ENCODE measurements around the gene NIPAL3. TPM values are rescaled to one million over a fixed set of nuclear protein-coding genes. Genes with fewer than 3 reads are reported as not detected.

Gene NIPAL3
- total RNA-seq, 1 experiment from 2014 or later, result 55.8 TPM

DNA sequence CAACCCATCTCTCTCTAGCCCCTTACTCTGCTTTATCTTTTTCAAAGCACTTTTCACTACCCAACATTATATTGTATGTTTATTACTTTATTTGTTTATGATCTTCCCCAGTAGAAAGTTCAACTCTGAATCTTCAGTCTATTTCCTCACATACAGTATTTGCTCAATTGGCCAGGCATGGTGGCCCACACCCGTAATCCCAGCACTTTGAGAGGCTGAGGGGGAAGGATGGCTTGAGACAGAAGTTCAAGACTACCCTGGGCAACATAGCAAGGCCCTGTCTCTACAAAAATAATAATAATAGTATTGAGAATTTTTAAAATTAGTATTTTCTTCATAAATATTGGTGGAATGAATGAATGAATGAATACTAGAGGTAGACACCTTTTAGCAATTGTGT, 3.2 kb upstream of the NIPAL3 start:
- Mint-ChIP-seq H3K4me1 (ENCODE audit: insufficient read depth, unreplicated experiment) (peaks cover 32% of the 10 kb centered on the region), H3K9me3 (ENCODE audit: unreplicated experiment) (no peaks in the 10 kb centered on the region), H3K36me3 (ENCODE audit: insufficient read depth, unreplicated experiment) (peaks cover 4% of the 10 kb centered on the region), H3K27me3 (ENCODE audit: insufficient read depth, unreplicated experiment) (no peaks in the 10 kb centered on the region), H3K4me3 (ENCODE audit: unreplicated experiment) (peak overlapping the region; percentile 87), H3K27ac (ENCODE audit: low read depth, unreplicated experiment) (peak overlapping the region; percentile 97)
- BruUV-seq (replicated peaks), result no TSS peak
- no peak for DNase-seq (ENCODE audit: unreplicated experiment)
- intact Hi-C loops (cut with micrococcal nuclease), result no loop called here
- POLR2A ChIA-PET, result interaction anchor here (0.9 to 8.3 kb wide), 11 partner anchors 9 to 232 kb away, joined by 3 to 86 read pairs (median 8); partner anchors contain the start of genes GRHL3, RCAN3 and SRRM1
- no peak for TF ChIP-seq CTCF (IDR thresholded peaks at IDR 0.05; ENCODE audit: unreplicated experiment)
- CTCF ChIA-PET, result interaction anchor here (0.5 to 5.2 kb wide), 4 partner anchors 11 to 213 kb away, joined by 5 to 57 read pairs (median 7); no protein-coding TSS in a partner anchor

GRCh38 chr1:24413350-24414163, 2.0 kb upstream of the NIPAL3 start, which contains the start of gene STPG1:
Gene STPG1, minus strand, starts transcription at chr1:24413782. Its CDS starts 12,394 bp downstream, at chr1:24401388.
- peaks cover 40% of the 10 kb centered on the region for H3K4me1 Mint-ChIP-seq (ENCODE audit: insufficient read depth, unreplicated experiment)
- H3K27me3 Mint-ChIP-seq (ENCODE audit: insufficient read depth, unreplicated experiment), result no peaks in the 10 kb centered on the region
- intact Hi-C loops (cut with micrococcal nuclease), result no loop called here
- CTCF ChIA-PET, result interaction anchor here (0.6 to 5.2 kb wide), 7 partner anchors 21 to 215 kb away, joined by 3 to 57 read pairs (median 4); no protein-coding TSS in a partner anchor
- peak within 1 kb of the TSS; percentile 97 for H3K27ac Mint-ChIP-seq (ENCODE audit: low read depth, unreplicated experiment)
- POLR2A ChIA-PET, result interaction anchor here (0.6 to 8.3 kb wide), 20 partner anchors 9 to 417 kb away, joined by 3 to 86 read pairs (median 4); partner anchors contain the start of genes CLIC4, GRHL3, RCAN3 and SRRM1
- H3K36me3 Mint-ChIP-seq (ENCODE audit: insufficient read depth, unreplicated experiment), result peaks cover 4% of the 10 kb centered on the region
- no peaks in the 10 kb centered on the region for H3K9me3 Mint-ChIP-seq (ENCODE audit: unreplicated experiment)
- peak within 1 kb of the TSS; percentile 93 for H3K4me3 Mint-ChIP-seq (ENCODE audit: unreplicated experiment)
- peak; percentile 92 for DNase-seq (ENCODE audit: unreplicated experiment)
- BruUV-seq (replicated peaks), result no TSS peak
- no peak for TF ChIP-seq CTCF (IDR thresholded peaks at IDR 0.05; ENCODE audit: unreplicated experiment)

DNA sequence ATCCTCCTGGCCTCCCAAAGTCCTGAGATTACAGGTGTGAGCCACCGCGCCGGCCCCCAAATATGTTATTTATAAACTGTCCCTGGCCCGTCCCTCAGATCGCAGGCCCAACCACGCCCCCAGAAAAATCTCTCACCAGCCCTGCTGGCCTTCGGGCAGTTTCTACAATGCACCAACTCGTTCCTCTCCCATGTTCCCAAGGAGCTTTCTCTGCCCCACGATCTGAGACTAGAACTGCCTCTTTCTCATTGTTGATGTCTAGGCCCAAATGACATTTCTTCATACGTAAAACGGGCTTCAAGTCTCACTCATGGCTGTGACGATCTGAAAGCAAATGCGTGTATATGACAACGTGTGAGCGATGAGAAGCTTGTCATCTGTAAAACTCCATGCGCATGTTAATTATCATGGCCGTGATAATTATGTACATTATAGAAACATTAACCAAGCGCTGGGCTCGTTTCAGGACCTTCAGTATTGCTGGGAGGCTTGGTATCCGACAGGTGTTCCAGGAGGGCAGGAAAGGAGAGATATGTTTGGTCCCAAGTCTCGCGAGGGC, 748 bp upstream of the NIPAL3 start:
- Mint-ChIP-seq H3K27ac (ENCODE audit: low read depth, unreplicated experiment) (no peak overlapping the region), H3K4me3 (ENCODE audit: unreplicated experiment) (peak overlapping the region; percentile 93), H3K9me3 (ENCODE audit: unreplicated experiment) (no peaks in the 10 kb centered on the region), H3K36me3 (ENCODE audit: insufficient read depth, unreplicated experiment) (peaks cover 7% of the 10 kb centered on the region), H3K4me1 (ENCODE audit: insufficient read depth, unreplicated experiment) (peaks cover 46% of the 10 kb centered on the region), H3K27me3 (ENCODE audit: insufficient read depth, unreplicated experiment) (no peaks in the 10 kb centered on the region)
- no TSS peak for BruUV-seq (replicated peaks)
- intact Hi-C loops (cut with micrococcal nuclease), result loop anchor here (5.0 kb wide), 2 partner anchors 87 to 222 kb away; partner anchors contain the start of gene RCAN3
- DNase-seq (ENCODE audit: unreplicated experiment), result no peak
- TF ChIP-seq CTCF (IDR thresholded peaks at IDR 0.05; ENCODE audit: unreplicated experiment), result no peak
- POLR2A ChIA-PET, result interaction anchor here (0.7 to 8.3 kb wide), 23 partner anchors 9 to 396 kb away, joined by 3 to 66 read pairs (median 6); partner anchors contain the start of genes GRHL3, IL22RA1, RCAN3 and SRRM1
- CTCF ChIA-PET, result interaction anchor here (0.5 to 2.1 kb wide), 21 partner anchors 10 to 297 kb away, joined by 3 to 12 read pairs (median 4); no protein-coding TSS in a partner anchor

Data from MCF 10A (cell line).